Smooth muscle cell of bladder (primary cell): ENCODE measurements around the gene GCAT. TPM values are rescaled to one million over a fixed set of nuclear protein-coding genes. Genes with fewer than 3 reads are reported as not detected.

Source experiments
- total RNA-seq: library from RNA; depleted of rRNA; stranded (reverse); fragments of >200 nt; gene quantifications from 2 replicates; pipeline ENCODE4 v1.2.3, GENCODE V29; 2014

GCAT gene
- 33.9 and 40.1 TPM in 2 replicates for total RNA-seq

DNA sequence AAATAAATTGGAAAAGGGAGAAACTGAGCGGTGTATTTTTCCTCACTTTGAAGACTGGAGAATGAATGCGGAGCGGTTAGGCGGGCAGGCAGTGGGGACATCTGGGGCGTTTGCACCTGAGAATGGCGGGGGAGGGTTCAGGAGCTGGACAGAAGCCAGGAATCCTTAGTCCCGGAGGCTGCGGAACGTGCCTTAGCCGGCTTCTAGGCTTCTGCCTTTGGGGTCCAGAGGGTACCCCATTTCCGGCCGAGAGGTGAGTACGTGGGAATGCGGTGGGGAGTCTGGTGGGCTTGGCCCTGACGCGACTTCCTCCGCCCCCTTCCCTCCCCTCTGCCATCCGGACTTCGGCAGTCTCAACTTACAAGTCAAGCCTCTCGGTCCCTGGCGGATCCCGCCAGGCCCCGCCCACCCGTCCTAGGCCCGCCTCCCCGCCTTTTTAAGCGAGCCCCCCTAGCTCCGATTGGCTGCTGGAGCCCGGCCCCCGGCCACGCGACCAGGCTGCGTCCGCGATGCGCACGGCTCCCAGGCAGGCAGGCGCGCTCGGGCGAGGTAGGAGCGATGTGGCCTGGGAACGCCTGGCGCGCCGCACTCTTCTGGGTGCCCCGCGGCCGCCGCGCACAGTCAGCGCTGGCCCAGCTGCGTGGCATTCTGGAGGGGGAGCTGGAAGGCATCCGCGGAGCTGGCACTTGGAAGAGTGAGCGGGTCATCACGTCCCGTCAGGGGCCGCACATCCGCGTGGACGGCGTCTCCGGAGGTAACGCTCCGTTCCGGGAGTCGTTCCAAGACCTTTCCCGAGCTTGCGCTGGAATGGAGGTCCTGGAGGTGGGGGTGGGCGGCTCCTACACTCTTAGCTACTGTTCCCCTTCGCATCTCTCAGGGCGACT, at the start of gene GCAT:
Gene GCAT, plus strand, starts transcription at position 525 of the 884 bp plus-strand sequence. Its CDS starts 34 bp downstream, at position 559.

DNA sequence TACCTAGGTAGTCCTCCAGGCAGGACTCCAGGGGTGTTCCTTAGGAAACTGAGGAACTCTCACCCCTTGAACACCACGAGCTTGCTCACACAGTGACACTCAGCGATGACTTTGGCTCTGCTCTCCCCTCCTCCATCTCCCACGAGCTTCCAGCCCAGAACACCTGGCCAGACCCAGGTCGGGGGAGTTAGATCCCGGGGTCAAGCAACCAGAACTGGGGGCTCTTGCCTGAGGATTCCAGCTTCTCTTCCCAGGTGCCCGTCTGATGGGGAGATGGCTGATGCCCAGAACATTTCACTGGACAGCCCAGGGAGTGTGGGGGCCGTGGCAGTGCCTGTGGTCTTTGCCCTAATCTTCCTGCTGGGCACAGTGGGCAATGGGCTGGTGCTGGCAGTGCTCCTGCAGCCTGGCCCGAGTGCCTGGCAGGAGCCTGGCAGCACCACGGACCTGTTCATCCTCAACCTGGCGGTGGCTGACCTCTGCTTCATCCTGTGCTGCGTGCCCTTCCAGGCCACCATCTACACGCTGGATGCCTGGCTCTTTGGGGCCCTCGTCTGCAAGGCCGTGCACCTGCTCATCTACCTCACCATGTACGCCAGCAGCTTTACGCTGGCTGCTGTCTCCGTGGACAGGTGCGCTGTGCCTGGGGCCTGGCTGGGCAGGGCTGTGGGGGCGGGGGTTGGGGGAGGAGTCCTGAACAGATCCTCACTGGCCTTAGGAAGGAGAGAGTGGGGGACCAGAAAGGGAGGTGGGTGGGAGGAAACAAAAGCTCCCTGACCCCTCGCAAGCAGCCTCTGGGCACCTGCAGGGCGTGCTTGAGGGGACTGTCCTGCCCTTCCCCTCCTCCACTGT, 15.6 kb downstream of the GCAT start, which contains the start of gene GALR3:
Gene GALR3, plus strand, starts transcription at position 249 of the 852 bp plus-strand sequence. Its CDS starts 25 bp downstream, at position 274.

DNA sequence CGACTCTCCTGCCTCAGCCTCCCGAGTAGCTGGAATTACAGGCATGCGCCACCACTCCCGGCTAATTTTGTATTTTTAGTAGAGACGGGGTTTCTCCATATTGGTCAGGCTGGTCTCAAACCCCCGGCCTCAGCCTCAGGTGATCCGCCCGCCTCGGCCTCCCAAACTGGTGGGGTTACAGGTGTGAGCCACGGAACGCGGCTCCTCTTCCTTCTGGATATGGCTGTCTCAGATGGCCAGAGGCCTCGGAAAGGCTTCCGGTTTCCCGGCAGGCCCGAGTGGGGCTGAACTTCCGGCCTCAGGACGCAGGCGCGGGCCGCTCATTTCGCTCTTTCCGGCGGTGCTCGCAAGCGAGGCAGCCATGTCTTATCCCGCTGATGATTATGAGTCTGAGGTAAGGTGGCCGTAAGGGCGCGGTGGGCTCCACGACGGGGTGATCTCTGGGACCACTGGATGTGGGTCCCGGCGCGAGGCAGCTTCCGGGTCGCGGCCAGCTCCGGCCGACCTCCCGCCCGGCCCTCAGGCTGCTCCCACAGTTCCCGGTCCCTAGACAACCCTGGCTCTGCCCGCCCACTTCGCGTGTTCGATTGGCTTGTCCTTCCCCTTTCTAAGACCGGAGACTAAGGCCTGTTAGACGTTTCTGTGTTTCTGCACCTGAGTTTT, 41.5 kb downstream of the GCAT start, which contains the start of gene EIF3L:
Gene EIF3L, plus strand, starts transcription at position 331 of the 663 bp plus-strand sequence. Its CDS starts 31 bp downstream, at position 362.

Other genes with a start within 250 kb of the GCAT start
- gene CDC42EP1, start 247.5 kb upstream of the GCAT start, total RNA-seq = 7.0 and 10.5 TPM in 2 replicates
- not detected in 2 replicates for gene LGALS2, start 227.8 kb upstream of the GCAT start, total RNA-seq
- 28.2 and 30.1 TPM in 2 replicates for gene GGA1, start 199.1 kb upstream of the GCAT start, total RNA-seq
- gene SH3BP1, start 168.3 kb upstream of the GCAT start, total RNA-seq = 4.7 and 5.7 TPM in 2 replicates
- 3.6 and 6.7 TPM in 2 replicates for gene PDXP, start 149.2 kb upstream of the GCAT start, total RNA-seq
- 9,331 and 14,244 TPM in 2 replicates for gene LGALS1, start 132.3 kb upstream of the GCAT start, total RNA-seq
- 16.8 and 19.4 TPM in 2 replicates for gene NOL12, start 121.6 kb upstream of the GCAT start, total RNA-seq
- gene TRIOBP, start 110.9 kb upstream of the GCAT start, total RNA-seq = 118 and 127 TPM in 2 replicates
- gene GALR3, start 15.4 kb downstream of the GCAT start, total RNA-seq = 0.14 TPM in 1 of 2 replicates, not detected in the other
- gene ANKRD54, start 36.4 kb downstream of the GCAT start, total RNA-seq = 14.8 and 17.4 TPM in 2 replicates
- 309 and 357 TPM in 2 replicates for gene EIF3L, start 41.5 kb downstream of the GCAT start, total RNA-seq
- 11.5 and 13.8 TPM in 2 replicates for gene MICALL1, start 98.4 kb downstream of the GCAT start, total RNA-seq
- 0.14 and 0.28 TPM in 2 replicates for gene C22orf23, start 145.7 kb downstream of the GCAT start, total RNA-seq
- 60.2 and 80.4 TPM in 2 replicates for gene POLR2F, start 145.8 kb downstream of the GCAT start, total RNA-seq
- not detected in 2 replicates for gene SOX10, start 176.6 kb downstream of the GCAT start, total RNA-seq
- 5.7 and 7.3 TPM in 2 replicates for gene PICK1, start 249.5 kb downstream of the GCAT start, total RNA-seq